Type B pancreatic cell (in vitro differentiated cells): Measurements from ENCODE around the gene ST6GALNAC2. TPM values are rescaled to one million over a fixed set of nuclear protein-coding genes. Genes with fewer than 3 reads are reported as not detected.
A peak's percentile ranks its signal among the peaks of the same experiment; 100 is the strongest.

ENCODE experiments used
- DNase-seq: peaks from one replicate; pipeline ENCODE4 v3.0.0; 2021; ENCODE audit warnings: mixed read lengths; ENCODE audit not compliant: unreplicated experiment; ENCODE audit errors: extremely low spot score
- H3K27ac Mint-ChIP-seq: 2 replicates; pipeline ENCODE4 v1.8.0; 2021; ENCODE audit warnings: mild to moderate bottlenecking, mixed read lengths
- H3K27me3 Mint-ChIP-seq: 2 replicates; pipeline ENCODE4 v1.8.0; 2021; ENCODE audit warnings: mixed read lengths
- H3K36me3 Mint-ChIP-seq: 2 replicates; pipeline ENCODE4 v1.8.0; 2021; ENCODE audit warnings: mixed read lengths
- H3K4me1 Mint-ChIP-seq: one replicate; pipeline ENCODE4 v1.8.0; 2021; ENCODE audit warnings: mixed read lengths; ENCODE audit not compliant: unreplicated experiment
- H3K4me3 Mint-ChIP-seq: 2 replicates; pipeline ENCODE4 v1.8.0; 2021; ENCODE audit warnings: mild to moderate bottlenecking, mixed read lengths
- H3K9me3 Mint-ChIP-seq: 2 replicates; pipeline ENCODE4 v1.8.0; 2021; ENCODE audit warnings: mixed read lengths
- CTCF ChIP-seq: fragments of 200-600 bp; sonication (generic); conservative IDR thresholded peaks from 2 replicates; pipeline ENCODE4 v1.5.0; 2021; ENCODE audit warnings: antibody characterized with exemption, mild to moderate bottlenecking
- total RNA-seq: library from RNA; stranded (reverse); gene quantifications from 2 replicates; pipeline ENCODE4 v1.2.1, GENCODE V29; 2021; ENCODE audit warnings: low replicate concordance

ST6GALNAC2 gene
- total RNA-seq, 1 donor from 2014 or later, result 4.3 TPM

GRCh38 chr17:76630151-76630550 lies 44.5 kb upstream of the ST6GALNAC2 start:
- no peak for DNase-seq
- Mint-ChIP-seq H3K9me3 (no peaks in the 10 kb centered on the region), H3K36me3 (no peaks in the 10 kb centered on the region), H3K27ac (peak overlapping the region; percentile 30), H3K4me1 (peaks cover 35% of the 10 kb centered on the region), H3K4me3 (no peak overlapping the region), H3K27me3 (no peaks in the 10 kb centered on the region)
- no peak for TF ChIP-seq CTCF

GRCh38 chr17:76627510-76627909 lies 41.9 kb upstream of the ST6GALNAC2 start:
- H3K27ac Mint-ChIP-seq, result no peak overlapping the region
- TF ChIP-seq CTCF, result no peak
- H3K36me3 Mint-ChIP-seq, result no peaks in the 10 kb centered on the region
- no peaks in the 10 kb centered on the region for H3K27me3 Mint-ChIP-seq
- H3K9me3 Mint-ChIP-seq, result no peaks in the 10 kb centered on the region
- peaks cover 23% of the 10 kb centered on the region for H3K4me1 Mint-ChIP-seq
- DNase-seq, result no peak
- no peak overlapping the region for H3K4me3 Mint-ChIP-seq

- Mint-ChIP-seq H3K4me3 (no peak overlapping the region), H3K4me1 (peaks cover 12% of the 10 kb centered on the region), H3K36me3 (no peaks in the 10 kb centered on the region), H3K27ac (peak overlapping the region; percentile 19), H3K27me3 (no peaks in the 10 kb centered on the region), H3K9me3 (no peaks in the 10 kb centered on the region)
- DNase-seq, result no peak
- no peak for TF ChIP-seq CTCF
These were observed 40.8 kb upstream of the ST6GALNAC2 start for GRCh38 chr17:76626442-76626841.

GRCh38 chr17:76625496-76625895 lies 39.8 kb upstream of the ST6GALNAC2 start:
- TF ChIP-seq CTCF, result no peak

DNA sequence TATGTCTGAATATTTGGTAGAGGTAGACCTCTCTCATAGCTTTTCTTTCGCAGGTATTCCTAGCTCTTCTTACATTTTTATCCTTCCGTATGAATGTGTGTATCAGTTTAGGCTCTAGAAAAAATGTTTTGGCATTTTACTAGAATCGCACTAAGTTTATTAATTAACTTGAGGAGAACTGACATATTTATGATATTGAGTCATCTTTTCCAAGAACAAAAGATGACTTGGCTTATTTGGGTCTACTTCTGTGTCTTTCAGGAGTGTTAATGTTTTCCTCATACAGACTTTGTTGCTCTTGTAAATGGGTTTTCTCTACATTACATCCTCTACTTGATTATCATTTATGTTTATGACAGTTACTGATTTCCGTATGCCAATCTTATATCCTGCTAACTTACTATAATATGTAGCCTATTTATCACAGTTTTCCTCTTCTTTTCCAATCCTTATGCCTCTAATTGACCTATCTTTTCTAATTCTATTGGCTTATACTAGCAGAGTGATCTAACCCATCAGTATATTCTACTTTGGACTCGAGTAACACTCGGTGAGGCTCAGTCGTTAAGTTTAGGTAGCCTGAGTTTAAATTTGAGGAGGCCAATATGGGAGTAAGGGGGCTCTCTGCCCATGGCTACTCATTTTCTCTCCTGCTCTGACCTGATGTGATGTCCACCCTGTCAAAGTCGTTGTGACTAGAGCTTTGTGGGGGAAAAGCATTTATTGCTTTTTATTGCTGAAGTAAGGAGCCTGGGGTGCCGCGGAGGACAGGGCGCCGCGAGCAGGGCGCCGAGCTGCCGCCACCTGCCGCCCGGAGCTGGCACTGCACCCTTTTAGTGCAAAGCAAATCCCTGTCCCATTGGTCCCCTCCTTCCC lies 37.8 kb upstream of the ST6GALNAC2 start:
- Mint-ChIP-seq H3K4me3 (no peak overlapping the region), H3K4me1 (peaks cover 4% of the 10 kb centered on the region), H3K27ac (no peak overlapping the region), H3K36me3 (no peaks in the 10 kb centered on the region), H3K9me3 (no peaks in the 10 kb centered on the region), H3K27me3 (no peaks in the 10 kb centered on the region)
- DNase-seq, result peak; percentile 83
- TF ChIP-seq CTCF, result peak; percentile 97

More at GRCh38 chr17:76625496-76625895, 39.8 kb upstream of the ST6GALNAC2 start:
- H3K9me3 Mint-ChIP-seq, result no peaks in the 10 kb centered on the region
- H3K36me3 Mint-ChIP-seq, result no peaks in the 10 kb centered on the region
- H3K4me3 Mint-ChIP-seq, result no peak overlapping the region
- peaks cover 10% of the 10 kb centered on the region for H3K4me1 Mint-ChIP-seq
- DNase-seq, result no peak
- no peak overlapping the region for H3K27ac Mint-ChIP-seq
- H3K27me3 Mint-ChIP-seq, result no peaks in the 10 kb centered on the region
